ENCODE data around the gene ITPKB. TPM values are rescaled to one million over a fixed set of nuclear protein-coding genes. Genes with fewer than 3 reads are reported as not detected.
"Not testable (repeated sequence)": the region's sequence is repeated elsewhere in the genome, so short reads cannot be mapped to it uniquely, and the experiment has no call there.

The ITPKB gene
- polyA plus RNA-seq, 1 of the 3 experiments (the other 2 are of a cell fraction) = 2.4 TPM

GRCh38 chr1:226617109-226617508, 122.0 kb downstream of the ITPKB start:
- ChIA-PET POLR2A (no interaction called here), CTCF (interaction anchor here (2.8 kb wide), 1 partner anchor 9 kb away, joined by 14 read pairs; no protein-coding TSS in a partner anchor)
- TF ChIP-seq ELF1 (IDR thresholded peaks at IDR 0.05) (no peak), CHD2 (IDR thresholded peaks at IDR 0.05; ENCODE audit: low read length, partially characterized antibody) (no peak)
- Histone ChIP-seq H3K27ac (ENCODE audit: low read depth in 2 of 2, low read length in 1 of 2) (no peak overlapping the region), H3K9me3 (no peaks in the 10 kb centered on the region; the same call in 1 of the 2 replicates), H4K20me1 (ENCODE audit: insufficient read depth) (no peaks in the 10 kb centered on the region), H2AFZ (ENCODE audit: low read depth) (no peak overlapping the region), H3K79me2 (ENCODE audit: insufficient read depth) (no peaks in the 10 kb centered on the region), H3K4me3 (ENCODE audit: low read depth in 2 of 2, low read length in 1 of 2) (no peak overlapping the region), H3K4me1 (ENCODE audit: control insufficient read depth in 1 of 2, insufficient read depth in 2 of 2, low read depth in 1 of 2, low read length in 1 of 2) (no peaks in the 10 kb centered on the region), H3K4me2 (no peak overlapping the region), H3K27me3 (ENCODE audit: insufficient read depth) (no peaks in the 10 kb centered on the region; the same call in 1 of the 2 replicates), H3K9ac (no peak overlapping the region), H3K9me2 (no peaks in the 10 kb centered on the region), H3K36me3 (replicated peaks in 1 of 2; ENCODE audit: control insufficient read depth in 1 of 2, insufficient read depth in 2 of 2, low read length in 1 of 2) (no peaks in the 10 kb centered on the region), H3F3A (replicated peaks; ENCODE audit: insufficient read depth) (no peaks in the 10 kb centered on the region)
- DNase-seq = no peak
- 35% methylated on average over 6 of the region's 8 CpGs for WGBS (ENCODE audit: low lambda C conversion rate)

GRCh38 chr1:226616636-226617035, 122.4 kb downstream of the ITPKB start:
- H3K9ac ChIP-seq = no peak overlapping the region
- no peaks in the 10 kb centered on the region for H4K20me1 ChIP-seq (ENCODE audit: insufficient read depth)
- ChIA-PET POLR2A (no interaction called here), CTCF (interaction anchor here (2.8 kb wide), 1 partner anchor 10 kb away, joined by 14 read pairs; no protein-coding TSS in a partner anchor)
- H3K4me2 ChIP-seq = no peak overlapping the region
- H2AFZ ChIP-seq (ENCODE audit: low read depth) = no peak overlapping the region
- H3K4me3 ChIP-seq (ENCODE audit: low read depth in 2 of 2, low read length in 1 of 2) = no peak overlapping the region
- no peaks in the 10 kb centered on the region for H3K36me3 ChIP-seq (replicated peaks in 1 of 2; ENCODE audit: control insufficient read depth in 1 of 2, insufficient read depth in 2 of 2, low read length in 1 of 2)
- H3K27me3 ChIP-seq (ENCODE audit: insufficient read depth) = no peaks in the 10 kb centered on the region; the same call in 1 of the 2 replicates
- H3K9me2 ChIP-seq = no peaks in the 10 kb centered on the region
- 19% methylated on average over 1 of the region's 1 CpG for WGBS (ENCODE audit: low lambda C conversion rate)
- no peaks in the 10 kb centered on the region for H3K4me1 ChIP-seq (ENCODE audit: control insufficient read depth in 1 of 2, insufficient read depth in 2 of 2, low read depth in 1 of 2, low read length in 1 of 2)
- no peaks in the 10 kb centered on the region for H3K9me3 ChIP-seq
- no peaks in the 10 kb centered on the region for H3K79me2 ChIP-seq (ENCODE audit: insufficient read depth)
- H3F3A ChIP-seq (replicated peaks; ENCODE audit: insufficient read depth) = no peaks in the 10 kb centered on the region
- H3K27ac ChIP-seq (ENCODE audit: low read depth in 2 of 2, low read length in 1 of 2) = no peak overlapping the region
- DNase-seq = no peak
- TF ChIP-seq USF1 (IDR thresholded peaks at IDR 0.05; ENCODE audit: borderline replicate concordance, low read depth) (no peak), RAD21 (IDR thresholded peaks at IDR 0.05; ENCODE audit: low read length) (no peak), EP300 (IDR thresholded peaks at IDR 0.05; ENCODE audit: borderline replicate concordance in 1 of 2, low read depth in 1 of 2, low read length in 1 of 2) (no peak), SIN3A (IDR thresholded peaks at IDR 0.05; ENCODE audit: borderline replicate concordance, low read depth, low read length) (no peak)

- no peak overlapping the region for H3K27ac ChIP-seq (ENCODE audit: low read depth in 2 of 2, low read length in 1 of 2)
- WGBS (ENCODE audit: low lambda C conversion rate) = 44% methylated on average over 9 of the region's 9 CpGs
- POLR2A ChIA-PET = no interaction called here
Observed at GRCh38 chr1:226615876-226616275, 123.2 kb downstream of the ITPKB start.

GRCh38 chr1:226611980-226612379, 127.1 kb downstream of the ITPKB start:
- H4K20me1 ChIP-seq (ENCODE audit: insufficient read depth) = not testable (repeated sequence)

More at GRCh38 chr1:226615876-226616275, 123.2 kb downstream of the ITPKB start:
- CTCF ChIA-PET = interaction anchor here (1.1 to 2.8 kb wide), 2 partner anchors 11 to 207 kb away, joined by 3 to 14 read pairs; no protein-coding TSS in a partner anchor
- Histone ChIP-seq H3K79me2 (ENCODE audit: insufficient read depth) (no peaks in the 10 kb centered on the region), H3K4me1 (ENCODE audit: control insufficient read depth in 1 of 2, insufficient read depth in 2 of 2, low read depth in 1 of 2, low read length in 1 of 2) (no peaks in the 10 kb centered on the region), H4K20me1 (ENCODE audit: insufficient read depth) (no peaks in the 10 kb centered on the region), H3K4me3 (ENCODE audit: low read depth in 2 of 2, low read length in 1 of 2) (no peak overlapping the region), H2AFZ (ENCODE audit: low read depth) (no peak overlapping the region), H3K9me3 (no peaks in the 10 kb centered on the region), H3K4me2 (no peak overlapping the region), H3F3A (replicated peaks; ENCODE audit: insufficient read depth) (no peaks in the 10 kb centered on the region), H3K9ac (no peak overlapping the region), H3K9me2 (no peaks in the 10 kb centered on the region), H3K27me3 (ENCODE audit: insufficient read depth) (no peaks in the 10 kb centered on the region; the same call in 1 of the 2 replicates), H3K36me3 (replicated peaks in 1 of 2; ENCODE audit: control insufficient read depth in 1 of 2, insufficient read depth in 2 of 2, low read length in 1 of 2) (no peaks in the 10 kb centered on the region)
- DNase-seq = no peak
- no peak for TF ChIP-seq FOSL2 (IDR thresholded peaks at IDR 0.05; ENCODE audit: borderline replicate concordance, low read depth)
- TF ChIP-seq ZBTB33 (IDR thresholded peaks at IDR 0.05; ENCODE audit: borderline replicate concordance, low read depth) = no peak
- TF ChIP-seq TCF12 (IDR thresholded peaks at IDR 0.05) = no peak

More at GRCh38 chr1:226611980-226612379, 127.1 kb downstream of the ITPKB start:
- H2AFZ ChIP-seq (ENCODE audit: low read depth); H3K9ac ChIP-seq; POLR2A ChIA-PET; H3K79me2 ChIP-seq (ENCODE audit: insufficient read depth); H3F3A ChIP-seq (replicated peaks; ENCODE audit: insufficient read depth); H3K9me2 ChIP-seq; H3K4me2 ChIP-seq; H3K4me1 ChIP-seq (ENCODE audit: control insufficient read depth in 1 of 2, insufficient read depth in 2 of 2, low read depth in 1 of 2, low read length in 1 of 2); H3K36me3 ChIP-seq (replicated peaks in 1 of 2; ENCODE audit: control insufficient read depth in 1 of 2, insufficient read depth in 2 of 2, low read length in 1 of 2); H3K4me3 ChIP-seq (ENCODE audit: low read depth in 2 of 2, low read length in 1 of 2); H3K9me3 ChIP-seq; H3K27me3 ChIP-seq (ENCODE audit: insufficient read depth); H3K27ac ChIP-seq (ENCODE audit: low read depth in 2 of 2, low read length in 1 of 2); DNase-seq: not testable (repeated sequence)
- WGBS (ENCODE audit: low lambda C conversion rate) = 54% methylated on average over 6 of the region's 6 CpGs
- CTCF ChIA-PET = interaction anchor here (1.3 to 2.2 kb wide), 2 partner anchors 15 to 64 kb away, joined by 6 to 9 read pairs; no protein-coding TSS in a partner anchor
